Activated CD4-positive, alpha-beta T cell treated with anti-CD3 and anti-CD28 coated beads for 4 hours (primary cell): ENCODE results near the gene VPS4B.

Experiments used
- DNase-seq, 2 donors: peaks; one replicate each; pipeline ENCODE4 v3.0.0-alpha.2; 2020

VPS4B gene

GRCh38 chr18:63427558-63427957, 5.3 kb upstream of the VPS4B start:
- no peak for DNase-seq

GRCh38 chr18:63422864-63423304, 608 bp upstream of the VPS4B start:
- no peak for DNase-seq

GRCh38 chr18:63421514-63421913, 762 bp downstream of the VPS4B start:
- DNase-seq = no peak

- DNase-seq = no peak
Measured at GRCh38 chr18:63412953-63413352, 9.3 kb downstream of the VPS4B start.

- peak in 1 of 2 donors; percentile 6 for DNase-seq
Measured at GRCh38 chr18:63410792-63411191, 11.5 kb downstream of the VPS4B start.

GRCh38 chr18:63409301-63409700, 13.0 kb downstream of the VPS4B start:
- DNase-seq = no peak

- DNase-seq = no peak
Measured at GRCh38 chr18:63407734-63408133, 14.5 kb downstream of the VPS4B start.

- DNase-seq = no peak
Measured at GRCh38 chr18:63405986-63406385, 16.3 kb downstream of the VPS4B start.

- DNase-seq = no peak
Measured at GRCh38 chr18:63402246-63403162, 19.8 kb downstream of the VPS4B start.

GRCh38 chr18:63399300-63399699, 23.0 kb downstream of the VPS4B start:
- no peak for DNase-seq

- DNase-seq = no peak
Measured at GRCh38 chr18:63397349-63397748, 24.9 kb downstream of the VPS4B start.

- no peak for DNase-seq
Measured at GRCh38 chr18:63395503-63395902, 26.8 kb downstream of the VPS4B start.

GRCh38 chr18:63394954-63395353, 27.3 kb downstream of the VPS4B start:
- DNase-seq = no peak

- DNase-seq = no peak
Measured at GRCh38 chr18:63387861-63388260, 34.4 kb downstream of the VPS4B start.

- DNase-seq = no peak
Measured at GRCh38 chr18:63382843-63383242, 39.4 kb downstream of the VPS4B start.

GRCh38 chr18:63379639-63379962, 42.7 kb downstream of the VPS4B start:
- DNase-seq = no peak

- no peak for DNase-seq
Measured at GRCh38 chr18:63378919-63379638, 43.2 kb downstream of the VPS4B start.

GRCh38 chr18:63377275-63377980, 44.8 kb downstream of the VPS4B start:
- DNase-seq = no peak

- DNase-seq = no peak
Measured at GRCh38 chr18:63376538-63376937, 45.7 kb downstream of the VPS4B start.

- no peak for DNase-seq
Measured at GRCh38 chr18:63374540-63374939, 47.7 kb downstream of the VPS4B start.

GRCh38 chr18:63373161-63373560, 49.1 kb downstream of the VPS4B start:
- no peak for DNase-seq

- DNase-seq = no peak
Measured at GRCh38 chr18:63368611-63369010, 53.7 kb downstream of the VPS4B start.
